ENCODE results near the gene SETBP1.

The SETBP1 gene

DNA sequence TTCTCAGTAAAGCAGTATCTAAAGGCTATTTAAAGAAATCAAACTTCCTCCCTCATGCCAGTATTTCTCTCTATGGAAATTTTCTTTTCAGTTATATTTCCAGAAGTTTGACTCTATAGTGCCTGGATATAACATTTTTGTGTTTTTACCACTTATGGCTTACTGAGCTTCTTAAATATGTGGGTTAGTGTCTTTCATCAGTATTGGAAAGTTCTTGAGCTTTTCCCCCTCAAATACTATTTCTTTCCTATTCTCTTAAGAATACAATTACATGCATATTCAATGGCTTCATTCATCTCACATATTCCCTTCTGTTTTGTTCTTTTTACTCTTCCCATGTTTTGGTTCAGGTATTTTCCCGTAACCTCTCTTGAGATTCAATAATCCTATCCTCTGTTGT, 432.0 kb downstream of the SETBP1 start:
- no peak for DNase-seq (ENCODE audit: low spot score)

GRCh38 chr18:45116116-45116515, 435.4 kb downstream of the SETBP1 start:
- DNase-seq (ENCODE audit: low spot score), result no peak

All from AG08395 (cell line).